HG02763 (cell line): ENCODE results near the gene PIEZO1.

Source experiments
- ATAC-seq: cut with Tn5 transposase; IDR thresholded peaks from one replicate; pipeline ENCODE4 v1.9.1; 2021; ENCODE audit warnings: mild to moderate bottlenecking, moderate library complexity; ENCODE audit not compliant: unreplicated experiment

The PIEZO1 gene

DNA sequence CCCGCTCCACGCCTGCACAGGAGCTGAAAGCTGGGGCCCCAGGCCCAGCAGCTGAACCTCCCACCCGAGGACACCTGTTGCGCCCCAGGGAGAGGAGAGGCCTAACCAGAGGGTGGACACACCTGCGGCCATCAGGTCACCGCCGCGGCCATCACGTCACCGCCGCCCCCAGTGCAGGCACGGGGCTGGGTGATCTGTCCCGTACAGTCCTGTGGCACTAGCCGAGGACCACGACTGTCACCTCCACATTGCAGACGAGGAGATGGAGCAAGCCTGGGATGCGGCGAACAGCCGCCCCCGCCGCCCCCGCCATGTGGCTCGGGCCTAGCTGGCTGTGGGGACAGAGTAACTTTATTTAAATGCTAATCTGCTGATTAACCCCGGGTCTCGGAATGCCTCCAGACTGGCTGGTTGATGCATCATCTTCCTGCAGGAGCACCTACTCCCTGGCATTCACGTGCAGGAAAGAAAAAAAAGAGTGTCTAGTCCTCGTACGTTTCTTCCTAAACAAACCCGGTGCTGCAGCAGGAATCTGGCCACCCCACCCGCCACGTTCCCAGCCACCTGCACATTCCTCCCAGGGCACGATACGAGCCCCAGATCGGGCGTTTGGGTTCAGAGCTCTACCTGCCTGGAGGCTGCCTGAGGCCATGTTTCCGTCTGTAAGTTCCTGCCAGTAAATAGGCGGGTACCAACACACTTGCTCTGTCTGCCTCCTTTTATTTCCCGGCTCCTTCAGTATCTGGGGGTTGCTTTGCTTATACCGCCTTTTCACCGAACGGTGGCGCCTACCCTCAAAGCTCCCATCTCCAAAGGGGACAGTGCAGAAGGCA is 29.9 kb downstream of the PIEZO1 start:
- ATAC-seq, result no peak

DNA sequence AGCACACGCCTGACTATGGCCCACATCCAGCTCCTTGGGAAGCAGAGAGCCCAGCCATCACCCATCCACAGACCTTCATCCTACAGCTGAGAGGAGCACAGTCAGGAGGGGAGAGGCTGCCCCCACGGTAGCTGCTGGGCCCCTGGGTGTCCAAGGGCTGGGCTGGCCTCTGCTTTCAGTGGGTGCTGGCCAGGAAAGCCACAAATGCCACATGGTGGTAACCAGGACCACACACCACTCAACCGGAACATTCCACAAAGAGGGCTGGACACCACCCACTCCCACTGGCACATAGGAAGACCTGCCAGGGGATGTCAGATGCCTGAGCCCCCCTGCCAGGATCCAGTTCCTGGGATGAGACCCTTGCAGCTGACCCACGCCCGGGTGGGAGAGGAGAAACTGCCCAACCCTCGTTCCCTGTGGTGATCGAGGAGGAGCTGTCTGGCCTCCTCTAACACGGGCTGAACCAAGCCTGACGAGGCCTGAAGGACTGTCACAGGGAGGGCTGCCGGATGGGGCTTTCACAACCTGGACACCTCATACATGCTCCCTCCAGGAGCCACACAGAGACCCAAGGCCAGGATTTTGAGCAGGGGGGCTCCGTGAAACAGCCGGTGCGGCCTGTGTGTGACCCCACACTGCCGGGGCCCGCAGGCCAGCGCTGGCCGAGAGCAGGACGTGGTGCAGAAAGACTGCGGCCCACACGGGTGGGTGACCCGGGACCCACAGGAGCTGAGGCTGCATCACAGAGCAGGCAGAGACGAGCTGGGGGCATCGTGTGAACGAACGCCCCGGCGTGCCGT is 30.7 kb downstream of the PIEZO1 start:
- no peak for ATAC-seq

DNA sequence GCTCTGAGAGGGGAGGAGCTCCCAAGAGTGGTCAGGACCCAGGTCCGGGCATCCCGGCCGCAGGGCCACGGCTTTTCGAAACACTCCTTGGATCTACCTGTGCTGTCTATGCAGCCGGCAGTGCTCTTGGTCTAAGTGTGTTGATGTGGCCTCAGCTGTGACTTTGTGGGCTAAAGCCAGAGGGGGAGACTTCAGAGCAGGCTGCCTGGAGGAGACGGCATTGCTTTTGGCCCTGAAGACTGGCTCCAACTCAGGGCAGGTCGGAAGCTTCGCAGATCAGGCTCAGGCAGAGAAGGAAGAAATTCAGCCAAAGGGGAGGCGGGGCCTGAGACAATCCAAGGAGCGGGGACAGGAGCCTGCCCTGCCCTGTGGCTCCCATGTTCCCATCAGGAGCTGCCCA is 31.4 kb downstream of the PIEZO1 start:
- no peak for ATAC-seq

DNA sequence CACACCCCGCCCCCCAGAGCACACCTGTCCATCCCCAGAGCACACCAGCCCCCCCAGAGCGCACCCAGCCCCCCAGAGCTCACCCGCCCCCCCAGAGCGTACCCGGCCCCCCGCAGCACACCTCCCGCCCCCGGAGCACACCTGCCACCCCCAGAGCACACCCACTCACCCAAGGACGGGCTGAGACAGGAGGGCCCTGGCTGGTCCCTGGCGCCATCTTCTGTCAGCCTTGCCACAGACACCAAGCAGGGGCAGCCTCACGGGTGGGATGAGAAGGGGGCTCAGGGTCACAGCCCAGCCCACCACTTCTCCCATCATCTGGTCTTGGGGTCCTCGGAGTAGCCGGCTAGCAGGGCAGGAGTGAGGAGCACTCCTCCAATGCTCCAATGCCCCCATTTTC is 31.8 kb downstream of the PIEZO1 start:
- no peak for ATAC-seq

DNA sequence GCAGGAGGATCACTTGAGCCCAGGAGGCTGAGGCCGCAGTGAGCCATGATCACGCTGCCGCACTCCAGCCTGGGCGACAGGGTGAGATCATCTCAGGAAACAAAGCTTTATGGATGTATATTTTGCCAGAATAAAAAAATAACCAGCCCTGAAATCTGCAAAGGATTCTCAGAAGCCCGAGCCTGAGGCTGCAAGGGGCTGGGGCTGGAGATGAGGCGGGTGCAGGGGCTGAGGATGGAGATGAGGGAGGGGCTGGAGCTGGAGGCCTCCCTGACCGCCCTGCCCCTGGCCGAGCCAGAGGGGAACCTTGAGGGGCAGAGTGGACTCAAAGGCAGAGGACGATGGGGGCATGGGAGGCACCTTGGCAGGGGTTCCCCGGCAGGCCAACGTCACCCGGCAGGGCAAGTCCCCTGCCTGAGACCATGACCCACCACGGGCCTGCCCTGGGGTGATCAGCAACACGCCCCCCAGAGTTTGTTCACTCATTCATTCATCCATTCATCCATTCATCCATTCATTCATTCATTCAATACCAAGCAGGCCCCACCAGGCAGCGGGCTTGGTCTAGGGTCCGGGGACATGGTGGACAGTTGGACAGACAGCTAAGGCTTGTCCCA is 32.5 kb downstream of the PIEZO1 start:
- no peak for ATAC-seq

DNA sequence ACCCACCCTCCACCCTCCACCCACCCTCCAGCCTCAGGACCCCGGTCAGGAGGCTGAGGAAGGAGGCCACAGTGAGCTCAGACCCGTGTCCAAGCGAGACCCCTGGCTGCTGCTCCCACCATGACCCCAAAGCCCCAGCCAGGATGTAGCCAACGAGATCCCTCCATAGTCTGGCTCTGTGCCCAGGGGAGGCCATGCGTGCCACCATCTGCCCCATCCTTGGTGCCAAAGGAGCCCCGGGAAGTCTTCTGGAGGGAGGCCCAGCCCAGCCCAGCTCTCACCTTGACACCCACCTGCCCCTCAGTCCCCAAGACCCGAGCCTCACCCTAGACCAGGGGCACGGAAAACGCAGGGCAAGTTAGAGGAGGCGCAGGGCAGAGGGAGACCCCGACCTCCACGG is 34.2 kb downstream of the PIEZO1 start:
- no peak for ATAC-seq

DNA sequence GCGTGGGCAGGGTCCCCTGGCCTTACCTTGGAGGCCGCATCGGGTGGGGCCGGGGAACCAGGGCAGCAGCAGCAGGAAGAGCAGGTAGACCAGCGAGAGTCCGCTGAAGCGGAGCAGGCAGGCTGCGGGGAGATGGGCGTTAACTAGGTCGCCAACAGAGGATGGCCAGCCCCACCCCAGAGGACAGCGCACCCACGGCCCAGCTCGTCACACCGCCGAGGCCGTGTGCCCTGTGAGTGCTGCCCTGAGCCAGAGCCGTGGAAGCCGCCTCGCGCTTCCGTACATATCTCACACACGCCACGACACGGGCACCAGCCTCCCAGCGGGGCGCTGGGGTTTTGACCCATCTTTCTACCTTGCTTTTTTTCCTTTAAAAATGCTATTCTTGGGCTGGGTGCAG is 35.7 kb downstream of the PIEZO1 start:
- ATAC-seq, result no peak

DNA sequence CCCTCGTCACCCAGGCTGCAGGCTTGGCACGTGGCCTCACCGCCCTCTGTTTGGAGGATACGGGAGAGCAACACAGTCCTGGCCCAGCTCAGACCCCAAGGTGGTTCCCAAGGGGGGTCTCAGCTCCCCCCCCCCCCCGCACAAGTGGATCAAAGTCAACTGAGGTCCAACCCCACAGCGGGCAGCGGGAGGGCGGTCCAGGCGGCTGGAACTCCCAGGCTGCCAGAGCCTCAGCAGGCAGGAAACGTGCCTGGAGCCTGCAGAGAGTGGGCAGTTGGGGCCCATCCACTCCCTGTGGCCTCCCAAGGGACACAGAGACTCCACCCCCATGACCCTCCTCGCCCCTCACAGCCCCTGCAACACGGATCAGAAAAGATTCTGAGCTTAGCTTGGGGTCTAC is 36.7 kb downstream of the PIEZO1 start:
- no peak for ATAC-seq

DNA sequence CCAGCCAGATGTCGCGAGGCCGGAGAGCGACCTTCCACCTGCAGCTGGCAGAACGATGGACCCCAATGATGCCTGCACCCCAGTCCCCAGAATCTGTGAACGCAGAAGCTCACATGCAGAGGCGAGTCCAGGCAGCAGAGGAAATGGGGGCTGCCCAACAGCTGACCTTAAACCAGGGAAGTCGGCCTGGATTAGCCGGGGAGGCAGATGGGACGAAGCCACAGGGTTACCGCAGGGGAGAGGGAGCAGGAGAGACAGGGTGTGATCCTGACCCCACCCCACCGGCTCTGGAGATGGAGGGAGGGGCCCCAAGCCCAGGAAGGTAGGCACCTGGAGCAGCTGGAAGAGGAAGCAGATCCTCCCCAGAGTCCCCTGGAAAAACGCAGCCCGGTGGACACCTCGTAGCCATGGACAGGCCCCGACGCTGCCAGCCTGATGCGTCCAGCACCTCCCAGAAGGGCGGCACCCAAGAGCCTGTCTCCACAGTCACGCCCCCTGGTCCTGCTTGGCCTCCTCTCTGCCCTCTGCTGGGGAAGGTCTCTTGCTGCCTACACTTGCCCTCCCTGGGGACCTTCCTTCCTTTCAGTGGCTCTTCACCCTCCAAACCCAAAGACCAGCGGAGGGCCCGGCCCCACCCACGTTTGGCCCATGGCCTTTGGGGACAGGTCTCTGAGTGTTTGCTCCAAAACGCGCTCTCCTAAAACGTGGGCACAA is 37.3 kb downstream of the PIEZO1 start:
- no peak for ATAC-seq

DNA sequence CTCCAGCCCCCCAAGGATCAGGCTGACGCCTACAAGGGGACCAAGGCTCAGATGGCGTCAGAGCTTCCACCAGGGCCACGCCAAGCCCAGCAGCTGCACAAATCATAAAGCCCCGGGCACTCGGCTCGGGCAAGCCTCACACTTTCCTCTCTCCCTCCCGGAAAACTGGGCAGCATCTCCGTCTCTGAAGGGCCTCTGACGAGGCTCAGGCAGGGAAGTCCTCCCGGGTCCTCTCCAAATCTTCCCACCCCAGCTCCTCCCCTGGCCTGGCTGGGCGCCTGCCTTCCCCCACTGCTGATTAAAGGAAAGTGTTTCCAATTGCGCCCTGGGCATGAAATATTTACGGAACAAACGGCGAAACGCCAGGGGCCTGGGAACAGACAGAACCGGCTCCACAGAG is 38.5 kb downstream of the PIEZO1 start:
- no peak for ATAC-seq

DNA sequence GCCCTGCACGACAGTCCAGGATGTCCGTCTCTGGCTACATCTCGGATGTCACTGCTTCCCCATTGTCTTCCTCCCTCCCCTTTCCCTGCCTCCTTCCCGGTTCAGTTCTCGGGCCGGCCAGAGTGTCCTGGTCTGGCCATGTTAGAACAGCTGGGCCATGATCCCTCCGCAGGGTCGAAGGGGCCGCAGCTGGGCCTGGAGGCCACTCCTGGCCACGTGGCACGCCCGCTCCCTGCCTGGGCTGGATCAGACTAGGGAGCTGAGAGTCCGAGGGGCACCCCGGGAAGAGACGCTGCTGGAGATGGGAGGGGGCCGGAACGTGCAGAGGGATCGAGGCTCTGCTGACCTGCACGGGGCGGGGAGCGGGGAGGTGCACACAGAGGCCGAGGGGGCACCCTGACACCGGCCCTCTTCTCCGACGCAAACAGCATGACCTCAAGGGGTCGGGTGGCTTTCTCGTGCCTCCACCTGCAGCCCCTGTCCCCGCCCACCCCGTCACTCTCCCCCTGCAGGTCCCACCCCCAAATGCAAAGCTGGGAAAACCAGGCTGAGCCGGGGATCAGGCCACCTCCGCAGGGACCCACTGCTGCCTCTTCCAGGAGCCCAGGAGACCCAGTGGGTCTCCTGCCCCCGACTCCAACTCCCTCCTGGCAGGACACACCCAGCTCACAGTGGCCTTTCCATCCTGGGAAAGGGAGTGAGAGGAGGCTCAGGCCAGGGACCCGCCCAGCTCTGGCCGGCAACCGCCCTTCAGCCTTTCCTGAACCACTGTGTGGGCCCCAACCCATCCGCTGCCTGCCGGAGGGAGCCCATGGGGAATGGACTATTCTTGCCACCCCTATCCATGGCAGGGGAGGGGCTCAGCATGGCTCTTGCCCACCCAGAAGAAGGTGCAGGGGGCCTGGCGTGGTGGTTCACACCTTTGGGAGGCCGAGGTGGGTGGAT is 40.2 kb downstream of the PIEZO1 start:
- no peak for ATAC-seq

DNA sequence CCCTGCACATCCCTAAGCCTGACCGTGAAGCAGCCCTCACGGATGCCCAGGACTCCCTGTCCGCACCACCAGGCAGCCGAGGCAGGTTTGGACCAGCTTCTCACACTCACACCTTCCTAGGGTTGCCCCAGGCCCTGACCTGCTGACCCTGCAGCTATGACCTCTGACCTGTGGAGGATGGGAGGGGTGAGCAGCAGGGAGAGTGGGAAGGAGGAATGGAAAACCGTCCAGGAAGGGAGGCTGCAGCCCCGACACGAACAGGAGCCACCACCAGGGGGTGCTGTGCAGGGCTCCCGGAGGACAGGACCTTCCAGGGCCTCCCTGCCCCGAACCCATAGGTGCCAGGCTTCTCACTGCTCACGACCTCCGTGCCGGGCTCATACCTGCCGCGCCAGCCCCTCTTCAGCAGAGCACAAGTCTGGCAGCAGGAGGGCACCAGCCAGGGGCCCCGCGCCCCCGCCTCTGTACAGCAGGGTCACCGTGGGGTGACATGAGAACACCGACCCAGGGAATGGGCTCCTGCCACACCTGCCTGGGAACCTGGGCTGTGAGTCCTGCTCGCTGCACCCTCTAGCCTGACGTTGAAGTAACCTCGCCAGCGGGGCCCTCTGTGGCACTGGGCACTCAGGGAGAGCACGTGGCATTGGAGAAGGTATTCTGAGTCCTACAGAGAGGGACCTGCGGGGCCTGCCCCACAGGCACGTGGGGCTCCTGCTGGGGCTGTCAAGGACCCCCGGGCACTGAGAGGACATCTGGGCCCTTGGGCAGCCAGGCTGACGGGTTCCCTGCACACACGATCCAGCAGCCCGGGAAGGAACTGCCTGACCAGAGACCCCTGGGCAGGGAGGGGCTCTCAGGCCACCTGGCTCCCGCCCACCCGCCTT is 41.1 kb downstream of the PIEZO1 start:
- ATAC-seq, result no peak

DNA sequence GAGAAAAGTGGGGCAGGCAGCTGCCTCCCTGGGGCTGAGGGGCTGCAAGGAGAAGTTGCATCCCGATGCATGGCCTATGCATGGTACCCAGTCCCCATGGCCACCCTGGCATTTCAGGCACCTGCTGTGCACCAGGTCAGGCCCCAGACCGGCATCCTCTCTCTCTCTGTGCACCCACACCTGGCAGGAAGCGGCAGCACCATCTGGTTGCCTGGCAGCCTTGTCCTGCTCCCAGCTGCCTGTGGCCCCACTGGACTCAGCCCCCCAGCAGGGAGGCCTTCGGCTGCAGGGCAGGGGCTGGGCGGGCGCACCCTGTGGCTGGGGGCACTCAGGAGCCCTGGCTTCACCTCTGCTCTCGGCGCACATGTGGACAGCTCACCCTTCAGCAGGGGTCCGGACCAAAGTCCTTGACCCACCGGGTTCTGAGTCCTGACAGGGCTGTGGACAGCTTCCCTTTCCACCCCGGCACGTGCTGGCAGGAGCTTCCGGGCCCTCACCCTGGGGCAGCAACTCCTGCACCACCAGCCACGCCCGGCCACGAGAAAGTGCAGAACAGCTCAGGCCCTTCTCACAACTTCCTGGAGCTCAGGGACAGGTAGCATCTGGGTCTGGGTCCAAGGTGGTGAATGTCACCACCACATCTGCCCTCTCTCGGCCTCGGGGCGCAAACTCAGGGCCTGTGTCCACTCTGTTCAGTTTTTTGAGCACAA is 42.0 kb downstream of the PIEZO1 start:
- ATAC-seq, result no peak

DNA sequence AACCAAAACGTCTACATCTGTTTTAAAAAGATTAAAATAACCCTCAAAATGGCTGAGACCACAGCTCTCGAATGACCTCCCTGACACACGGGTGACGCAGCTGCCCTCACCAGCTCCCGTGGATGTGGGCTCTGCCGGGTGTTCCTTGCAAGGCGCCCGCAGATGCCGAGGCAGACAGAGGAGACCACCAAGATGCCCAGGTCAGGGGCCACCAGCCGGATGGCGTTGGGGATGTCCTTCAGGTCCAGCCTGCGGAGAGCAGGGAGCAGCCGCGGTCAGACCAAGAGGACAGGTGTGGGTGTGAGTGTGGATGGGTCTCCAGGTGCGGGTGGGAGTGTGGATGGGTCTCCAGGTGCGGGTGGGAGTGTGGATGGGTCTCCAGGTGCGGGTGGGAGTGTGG is 43.7 kb downstream of the PIEZO1 start:
- no peak for ATAC-seq

DNA sequence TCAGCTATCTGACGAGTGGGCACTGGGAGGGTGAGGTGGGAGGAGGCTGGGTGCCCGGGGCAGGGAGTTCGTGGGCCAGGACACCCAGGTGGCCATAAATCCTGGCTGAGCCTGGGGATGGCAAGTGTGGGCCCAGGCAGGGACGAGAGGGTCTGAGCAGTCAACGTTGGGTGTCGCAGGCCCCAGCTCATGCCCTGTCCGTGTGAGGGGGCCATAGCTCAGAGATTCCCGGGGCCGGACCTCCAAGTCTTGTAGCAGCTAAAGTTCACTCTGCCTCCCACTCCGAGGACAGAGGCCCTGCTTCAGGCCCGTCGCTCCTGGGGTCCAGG is 44.3 kb downstream of the PIEZO1 start:
- no peak for ATAC-seq

DNA sequence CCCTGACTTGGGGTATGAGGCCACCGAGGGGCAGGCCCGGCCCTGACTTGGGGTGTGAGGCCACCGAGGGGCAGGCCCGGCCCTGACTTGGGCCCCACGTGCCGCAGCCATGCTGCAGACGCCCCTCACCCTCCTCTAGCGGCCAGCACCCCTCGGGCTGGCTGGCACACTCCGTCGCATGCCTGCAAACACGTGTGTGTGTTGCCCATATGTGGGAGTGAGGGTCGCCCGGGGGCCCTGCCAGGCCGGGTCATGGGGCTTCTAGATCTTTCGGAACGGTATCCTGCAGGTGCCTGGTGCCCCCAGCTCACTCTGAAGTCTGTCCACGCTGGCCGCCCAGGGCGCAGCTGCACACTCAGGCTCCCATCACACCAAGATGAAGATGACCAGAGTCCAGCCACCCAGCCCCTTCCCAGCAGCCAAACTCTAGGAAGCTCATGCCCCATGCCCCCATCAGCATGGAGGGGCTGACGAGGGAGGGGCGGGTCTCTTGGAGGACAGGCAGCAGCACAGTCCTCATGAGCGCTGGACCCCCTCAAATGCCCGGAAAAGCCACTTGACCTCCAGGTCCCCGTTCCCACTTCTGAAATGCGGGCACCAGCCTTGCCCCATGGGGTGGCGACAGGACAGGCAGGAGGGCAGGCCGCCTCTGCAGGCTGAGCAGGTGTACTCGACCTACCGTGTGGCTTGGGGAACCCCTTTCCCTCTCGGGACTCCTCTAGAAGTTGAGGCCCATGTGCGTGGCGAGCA is 44.9 kb downstream of the PIEZO1 start:
- ATAC-seq, result no peak

DNA sequence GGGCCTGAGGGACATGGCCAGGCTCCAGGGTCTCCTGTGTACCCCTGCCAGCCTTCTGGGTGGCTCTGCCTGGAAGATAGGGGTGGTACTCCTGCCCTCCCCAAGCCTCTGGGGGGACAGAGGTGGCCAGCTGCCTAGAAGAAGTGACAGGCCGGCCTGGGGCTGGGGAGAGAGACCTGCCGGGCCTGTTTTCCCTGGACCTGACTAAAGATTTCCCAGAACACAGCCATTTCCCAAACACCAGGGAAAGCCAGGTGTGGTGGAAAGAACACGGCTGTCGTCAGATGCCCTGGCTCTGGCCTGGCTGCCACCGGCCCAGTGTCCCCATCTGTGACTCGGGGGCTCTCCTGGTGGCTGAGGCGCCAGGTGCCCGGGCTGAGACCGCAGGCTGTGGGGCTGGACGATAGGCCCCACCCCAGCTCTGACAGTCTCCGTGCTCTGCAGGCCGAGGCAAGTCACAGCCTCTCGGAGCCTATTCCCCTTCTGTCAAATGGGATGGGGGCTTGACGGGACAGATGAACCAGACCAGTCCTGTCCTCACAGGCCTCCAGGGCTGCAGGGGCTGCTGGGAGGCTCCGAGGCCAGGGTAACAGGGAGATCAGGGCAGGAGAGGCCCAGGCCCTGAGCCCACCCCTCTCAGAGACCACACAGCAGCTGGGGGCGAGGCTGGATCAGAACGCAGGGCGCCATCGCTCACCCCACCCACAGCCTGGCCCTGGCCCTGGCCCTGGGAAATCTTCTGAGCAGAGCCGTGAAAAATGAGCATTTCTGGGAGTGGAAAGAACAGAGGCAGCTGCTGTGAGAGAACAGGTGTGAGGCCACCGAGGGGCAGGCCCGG is 45.7 kb downstream of the PIEZO1 start:
- ATAC-seq, result no peak
